ENCODE results near the gene FLRT3. TPM values are rescaled to one million over a fixed set of nuclear protein-coding genes. Genes with fewer than 3 reads are reported as not detected.

FLRT3 gene
- total RNA-seq, 2 donors from 2014 or later = 81.7 to 112 TPM

DNA sequence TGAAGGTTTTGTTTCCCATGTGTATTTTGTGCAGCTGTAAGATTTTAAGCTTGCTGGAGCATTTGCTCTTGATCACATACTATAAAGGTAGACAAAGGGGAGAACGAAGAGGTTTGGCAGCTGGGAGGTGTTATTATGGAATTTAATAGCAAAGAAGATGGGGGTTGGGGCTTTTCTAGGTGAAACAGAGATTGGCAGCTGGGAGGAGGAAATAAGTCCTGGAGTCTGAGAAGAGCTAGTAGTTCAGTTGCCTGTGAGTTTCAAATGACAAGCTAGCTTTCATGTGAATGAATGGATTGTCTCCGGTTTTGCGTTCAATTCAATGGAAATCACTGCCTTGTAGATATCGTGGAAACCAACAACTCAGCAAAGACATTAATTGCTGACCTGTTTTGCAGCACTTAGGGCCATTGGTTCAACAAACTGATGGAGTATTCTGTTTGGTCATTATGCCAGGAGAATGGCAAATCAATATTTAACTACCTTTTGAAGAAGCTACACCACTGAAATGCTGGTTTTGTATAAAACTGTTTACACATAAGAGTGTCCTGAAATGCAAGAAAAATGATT lies 38.1 kb upstream of the FLRT3 start:
- no peaks in the 10 kb centered on the region for H3K36me3 ChIP-seq (ENCODE audit: control insufficient read depth, insufficient read depth, low read length)
- 43 to 58% methylated on average over 1 to 4 of the region's 4 CpGs for WGBS, 2 experiments (ENCODE audit: insufficient coverage in 1 of 2, insufficient read length in 1 of 2)
- H3K27me3 Mint-ChIP-seq (ENCODE audit: insufficient read depth) = no peaks in the 10 kb centered on the region
- H3K4me3 Mint-ChIP-seq = no peak overlapping the region
- H3K4me1 Mint-ChIP-seq = peaks cover 28% of the 10 kb centered on the region
- no peak overlapping the region for H3K4me3 ChIP-seq (ENCODE audit: low read length)
- no peak overlapping the region for H3K27ac ChIP-seq (ENCODE audit: low read depth, low read length)
- H3K27ac Mint-ChIP-seq = no peak overlapping the region
- H3K36me3 Mint-ChIP-seq (ENCODE audit: low read depth) = no peaks in the 10 kb centered on the region
- no peaks in the 10 kb centered on the region for H3K9me3 ChIP-seq (ENCODE audit: control insufficient read depth, low read length)
- no peak overlapping the region for H3K9ac ChIP-seq (ENCODE audit: extremely low read depth, low read length, poor library complexity, severe bottlenecking)
- DNase-seq = no peak
- H3K4me1 ChIP-seq (ENCODE audit: control insufficient read depth, insufficient read depth, low read length) = peaks cover 11% of the 10 kb centered on the region
- no peaks in the 10 kb centered on the region for H3K9me3 Mint-ChIP-seq
- TF ChIP-seq, protein P1, sequence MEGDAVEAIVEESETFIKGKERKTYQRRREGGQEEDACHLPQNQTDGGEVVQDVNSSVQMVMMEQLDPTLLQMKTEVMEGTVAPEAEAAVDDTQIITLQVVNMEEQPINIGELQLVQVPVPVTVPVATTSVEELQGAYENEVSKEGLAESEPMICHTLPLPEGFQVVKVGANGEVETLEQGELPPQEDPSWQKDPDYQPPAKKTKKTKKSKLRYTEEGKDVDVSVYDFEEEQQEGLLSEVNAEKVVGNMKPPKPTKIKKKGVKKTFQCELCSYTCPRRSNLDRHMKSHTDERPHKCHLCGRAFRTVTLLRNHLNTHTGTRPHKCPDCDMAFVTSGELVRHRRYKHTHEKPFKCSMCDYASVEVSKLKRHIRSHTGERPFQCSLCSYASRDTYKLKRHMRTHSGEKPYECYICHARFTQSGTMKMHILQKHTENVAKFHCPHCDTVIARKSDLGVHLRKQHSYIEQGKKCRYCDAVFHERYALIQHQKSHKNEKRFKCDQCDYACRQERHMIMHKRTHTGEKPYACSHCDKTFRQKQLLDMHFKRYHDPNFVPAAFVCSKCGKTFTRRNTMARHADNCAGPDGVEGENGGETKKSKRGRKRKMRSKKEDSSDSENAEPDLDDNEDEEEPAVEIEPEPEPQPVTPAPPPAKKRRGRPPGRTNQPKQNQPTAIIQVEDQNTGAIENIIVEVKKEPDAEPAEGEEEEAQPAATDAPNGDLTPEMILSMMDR (conservative IDR thresholded peaks at IDR 0.05) = no peak
- no peaks in the 10 kb centered on the region for H3K27me3 ChIP-seq (ENCODE audit: control insufficient read depth, insufficient read depth, low read length, poor library complexity, severe bottlenecking)

- Histone ChIP-seq H3K27ac (ENCODE audit: low read depth, low read length) (peak overlapping the region; percentile 50), H3K4me1 (ENCODE audit: control insufficient read depth, insufficient read depth, low read length) (peaks cover 11% of the 10 kb centered on the region), H3K9me3 (ENCODE audit: control insufficient read depth, low read length) (peaks cover 2% of the 10 kb centered on the region), H3K27me3 (ENCODE audit: control insufficient read depth, insufficient read depth, low read length, poor library complexity, severe bottlenecking) (no peaks in the 10 kb centered on the region), H3K4me3 (ENCODE audit: low read length) (no peak overlapping the region), H3K36me3 (ENCODE audit: control insufficient read depth, insufficient read depth, low read length) (no peaks in the 10 kb centered on the region), H3K9ac (ENCODE audit: extremely low read depth, low read length, poor library complexity, severe bottlenecking) (no peak overlapping the region)
- Mint-ChIP-seq H3K36me3 (ENCODE audit: low read depth) (no peaks in the 10 kb centered on the region), H3K4me1 (peaks cover 30% of the 10 kb centered on the region), H3K27me3 (ENCODE audit: insufficient read depth) (no peaks in the 10 kb centered on the region), H3K9me3 (no peaks in the 10 kb centered on the region), H3K4me3 (no peak overlapping the region), H3K27ac (no peak overlapping the region)
- TF ChIP-seq, protein P1 (conservative IDR thresholded peaks at IDR 0.05) = no peak
- WGBS, 2 experiments (ENCODE audit: insufficient coverage in 1 of 2, insufficient read length in 1 of 2) = 52 to 64% methylated on average over 2 to 3 of the region's 3 CpGs
- no peak for DNase-seq
Measured at GRCh38 chr20:14374196-14374595, 36.8 kb upstream of the FLRT3 start.

GRCh38 chr20:14361509-14362345 lies 24.3 kb upstream of the FLRT3 start:
- H3K9me3 Mint-ChIP-seq = peaks cover 25% of the 10 kb centered on the region
- DNase-seq = no peak
- peaks cover 23% of the 10 kb centered on the region for H3K9me3 ChIP-seq (ENCODE audit: control insufficient read depth, low read length)
- peaks cover 6% of the 10 kb centered on the region for H3K4me1 Mint-ChIP-seq
- WGBS, 2 experiments (ENCODE audit: insufficient coverage in 1 of 2, insufficient read length in 1 of 2) = 86 to 99% methylated on average over 1 to 3 of the region's 3 CpGs
- H3K27me3 Mint-ChIP-seq (ENCODE audit: insufficient read depth) = no peaks in the 10 kb centered on the region
- H3K27ac Mint-ChIP-seq = no peak overlapping the region
- no peaks in the 10 kb centered on the region for H3K27me3 ChIP-seq (ENCODE audit: control insufficient read depth, insufficient read depth, low read length, poor library complexity, severe bottlenecking)
- H3K9ac ChIP-seq (ENCODE audit: extremely low read depth, low read length, poor library complexity, severe bottlenecking) = no peak overlapping the region
- peaks cover 5% of the 10 kb centered on the region for H3K36me3 Mint-ChIP-seq (ENCODE audit: low read depth)
- H3K4me3 ChIP-seq (ENCODE audit: low read length) = no peak overlapping the region
- H3K27ac ChIP-seq (ENCODE audit: low read depth, low read length) = no peak overlapping the region
- TF ChIP-seq, protein P1 (conservative IDR thresholded peaks at IDR 0.05) = no peak
- H3K4me3 Mint-ChIP-seq = no peak overlapping the region
- H3K36me3 ChIP-seq (ENCODE audit: control insufficient read depth, insufficient read depth, low read length) = no peaks in the 10 kb centered on the region
- H3K4me1 ChIP-seq (ENCODE audit: control insufficient read depth, insufficient read depth, low read length) = no peaks in the 10 kb centered on the region
